ENCODE data around the gene APOBEC3A.
"Not testable (repeated sequence)": the region's sequence is repeated elsewhere in the genome, so short reads cannot be mapped to it uniquely, and the experiment has no call there.

APOBEC3A gene

DNA sequence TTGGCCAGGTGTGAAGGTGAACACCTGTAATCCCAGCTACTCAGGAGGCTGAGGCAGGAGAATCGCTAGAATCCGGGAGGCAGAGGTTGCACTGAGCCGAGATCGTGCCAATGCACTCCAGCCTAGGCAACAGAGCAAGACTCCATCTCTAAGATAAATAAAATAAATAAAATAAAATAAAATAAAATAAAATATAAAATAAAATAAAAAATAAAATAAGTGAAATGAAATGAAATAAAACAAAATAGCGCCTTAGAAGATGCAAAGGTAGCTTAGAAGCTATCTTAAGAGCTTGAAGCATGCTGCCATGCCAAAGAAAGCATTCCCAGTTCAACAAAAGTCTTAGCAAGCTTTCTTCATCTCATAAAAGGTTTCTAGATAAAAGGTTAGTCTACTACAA lies 49.8 kb downstream of the APOBEC3A start:
- Histone ChIP-seq H2AFZ (ENCODE audit: low read depth, low read length, severe bottlenecking) (no peak overlapping the region), H3K79me2 (ENCODE audit: insufficient read depth, low read length) (no peaks in the 10 kb centered on the region), H3K9me3 (ENCODE audit: insufficient read depth, low read length) (no peaks in the 10 kb centered on the region), H3K4me2 (ENCODE audit: low read depth, low read length, poor library complexity, severe bottlenecking) (no peak overlapping the region), H3F3A (ENCODE audit: insufficient read depth) (no peaks in the 10 kb centered on the region), H4K20me1 (ENCODE audit: low read depth, low read length) (no peaks in the 10 kb centered on the region), H3K27ac (ENCODE audit: low read depth, low read length) (no peak overlapping the region), H3K36me3 (ENCODE audit: low read length) (no peaks in the 10 kb centered on the region), H3K27me3 (ENCODE audit: low read length) (no peaks in the 10 kb centered on the region), H3K4me3 (ENCODE audit: insufficient read depth, low read length, poor library complexity, severe bottlenecking) (no peak overlapping the region), H3K9me2 (replicated peaks; ENCODE audit: insufficient read depth, low read length) (no peaks in the 10 kb centered on the region), H3K9ac (ENCODE audit: low read length) (no peak overlapping the region)
- TF ChIP-seq CTCF (IDR thresholded peaks at IDR 0.05; ENCODE audit: insufficient read depth, low read length, poor library complexity, severe bottlenecking) (no peak), EZH2phosphoT487 (conservative IDR thresholded peaks at IDR 0.05; ENCODE audit: low read length) (no peak)

DNA sequence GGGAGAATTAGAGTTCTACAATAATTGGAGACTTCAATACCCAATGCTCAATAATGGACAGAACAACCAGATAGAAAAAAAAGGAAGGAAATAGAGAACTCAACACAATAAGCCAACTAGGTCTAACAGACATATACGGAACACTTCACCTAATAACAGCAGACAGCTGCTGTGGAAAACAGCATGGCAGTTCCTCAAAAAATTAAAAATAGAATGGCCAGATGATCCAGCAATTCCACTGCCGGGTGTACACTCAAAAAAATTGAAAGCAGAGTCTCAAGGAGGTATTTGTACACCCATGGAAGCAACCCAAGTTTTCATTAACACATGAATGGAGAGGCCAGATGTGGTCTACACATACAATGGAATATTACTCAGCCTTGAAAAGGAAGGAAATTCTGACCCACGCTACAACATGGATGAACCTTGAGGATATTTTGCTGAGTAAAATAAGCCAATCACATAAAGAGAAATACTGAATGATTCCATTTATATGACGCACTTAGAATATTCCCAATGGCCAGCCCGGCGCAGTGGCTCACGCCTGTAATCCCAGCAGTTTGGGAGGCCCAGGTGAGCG lies 51.0 kb downstream of the APOBEC3A start:
- not testable (repeated sequence) for H3K4me3 ChIP-seq (ENCODE audit: insufficient read depth, low read length, poor library complexity, severe bottlenecking); H3K79me2 ChIP-seq (ENCODE audit: insufficient read depth, low read length); H3K9ac ChIP-seq (ENCODE audit: low read length); H3K9me3 ChIP-seq (ENCODE audit: insufficient read depth, low read length); H3F3A ChIP-seq (ENCODE audit: insufficient read depth); H3K4me2 ChIP-seq (ENCODE audit: low read depth, low read length, poor library complexity, severe bottlenecking); H3K36me3 ChIP-seq (ENCODE audit: low read length); H3K9me2 ChIP-seq (replicated peaks; ENCODE audit: insufficient read depth, low read length); H3K27me3 ChIP-seq (ENCODE audit: low read length); H4K20me1 ChIP-seq (ENCODE audit: low read depth, low read length); H2AFZ ChIP-seq (ENCODE audit: low read depth, low read length, severe bottlenecking); H3K27ac ChIP-seq (ENCODE audit: low read depth, low read length)

DNA sequence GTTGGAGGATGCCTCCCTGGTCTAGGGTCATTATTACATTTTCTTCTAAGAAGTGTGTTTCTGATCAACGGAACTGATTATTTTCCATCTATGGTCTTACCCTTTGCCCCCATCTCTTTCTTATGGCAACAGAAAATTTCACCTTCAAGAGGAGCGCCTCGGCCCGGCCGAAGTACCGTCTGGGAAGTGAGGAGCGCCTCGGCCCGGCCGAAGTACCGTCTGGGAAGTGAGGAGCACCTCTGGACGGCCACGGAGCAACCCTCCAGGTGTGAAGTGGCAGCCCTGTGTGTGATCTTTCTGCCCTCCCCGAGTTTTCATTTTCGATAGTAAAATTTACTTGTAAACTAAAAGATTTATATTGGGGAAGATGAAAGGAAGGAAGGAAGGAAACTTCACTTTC lies 53.5 kb downstream of the APOBEC3A start:
- H4K20me1 ChIP-seq (ENCODE audit: low read depth, low read length), result no peaks in the 10 kb centered on the region
- no peaks in the 10 kb centered on the region for H3K36me3 ChIP-seq (ENCODE audit: low read length)
- no peak overlapping the region for H3K9ac ChIP-seq (ENCODE audit: low read length)
- no peaks in the 10 kb centered on the region for H3K27me3 ChIP-seq (ENCODE audit: low read length)
- no peak overlapping the region for H3K27ac ChIP-seq (ENCODE audit: low read depth, low read length)
- no peaks in the 10 kb centered on the region for H3K9me2 ChIP-seq (replicated peaks; ENCODE audit: insufficient read depth, low read length)
- peaks cover 14% of the 10 kb centered on the region for H3K79me2 ChIP-seq (ENCODE audit: insufficient read depth, low read length)
- TF ChIP-seq EZH2phosphoT487 (conservative IDR thresholded peaks at IDR 0.05; ENCODE audit: low read length), result no peak
- no peak for TF ChIP-seq CTCF (IDR thresholded peaks at IDR 0.05; ENCODE audit: insufficient read depth, low read length, poor library complexity, severe bottlenecking)
- no peaks in the 10 kb centered on the region for H3F3A ChIP-seq (ENCODE audit: insufficient read depth)
- H3K9me3 ChIP-seq (ENCODE audit: insufficient read depth, low read length), result no peaks in the 10 kb centered on the region
- no peak overlapping the region for H2AFZ ChIP-seq (ENCODE audit: low read depth, low read length, severe bottlenecking)
- no peak overlapping the region for H3K4me3 ChIP-seq (ENCODE audit: insufficient read depth, low read length, poor library complexity, severe bottlenecking)
- H3K4me2 ChIP-seq (ENCODE audit: low read depth, low read length, poor library complexity, severe bottlenecking), result no peak overlapping the region
